Measurements from ENCODE around the gene PRRG1.
"Not testable (repeated sequence)": the region's sequence is repeated elsewhere in the genome, so short reads cannot be mapped to it uniquely, and the experiment has no call there.

PRRG1 gene

GRCh38 chrX:37349221-37350033 lies at the start of gene PRRG1:
Gene PRRG1 (plus strand): TSS chrX:37349364. CDS start chrX:37406250, 56,886 bp downstream.
- DNase-seq = no peak

- no peak for DNase-seq
These were observed 46.6 kb upstream of the PRRG1 start for GRCh38 chrX:37302569-37302968.

- not testable (repeated sequence) for DNase-seq
These were observed 43.9 kb upstream of the PRRG1 start for GRCh38 chrX:37305238-37305637.

GRCh38 chrX:37314531-37314930 lies 34.6 kb upstream of the PRRG1 start:
- no peak for DNase-seq

- DNase-seq = no peak
These were observed 33.5 kb upstream of the PRRG1 start for GRCh38 chrX:37315511-37316248.

GRCh38 chrX:37320541-37321203 lies 28.5 kb upstream of the PRRG1 start:
- DNase-seq = no peak

GRCh38 chrX:37330642-37331041 lies 18.5 kb upstream of the PRRG1 start:
- DNase-seq = no peak

GRCh38 chrX:37331546-37331945 lies 17.6 kb upstream of the PRRG1 start:
- DNase-seq = no peak

GRCh38 chrX:37332055-37332454 lies 17.1 kb upstream of the PRRG1 start:
- DNase-seq = no peak

GRCh38 chrX:37332987-37333658 lies 16.0 kb upstream of the PRRG1 start:
- no peak for DNase-seq

GRCh38 chrX:37347420-37347819 lies 1.7 kb upstream of the PRRG1 start:
- no peak for DNase-seq

GRCh38 chrX:37348231-37348970 lies 763 bp upstream of the PRRG1 start:
- DNase-seq = no peak

GRCh38 chrX:37348971-37349220 lies 268 bp upstream of the PRRG1 start:
- no peak for DNase-seq

GRCh38 chrX:37350034-37350365 lies 836 bp downstream of the PRRG1 start:
- DNase-seq = no peak

- DNase-seq = no peak
These were observed 4.5 kb downstream of the PRRG1 start for GRCh38 chrX:37353646-37354045.

- no peak for DNase-seq
These were observed 8.3 kb downstream of the PRRG1 start for GRCh38 chrX:37357436-37357835.

- DNase-seq = no peak
These were observed 12.4 kb downstream of the PRRG1 start for GRCh38 chrX:37361596-37361995.

GRCh38 chrX:37364666-37365065 lies 15.5 kb downstream of the PRRG1 start:
- no peak for DNase-seq

- no peak for DNase-seq
These were observed 18.8 kb downstream of the PRRG1 start for GRCh38 chrX:37367946-37368345.

- no peak for DNase-seq
These were observed 21.5 kb downstream of the PRRG1 start for GRCh38 chrX:37370499-37371141.

GRCh38 chrX:37371578-37371991 lies 22.4 kb downstream of the PRRG1 start:
- DNase-seq = no peak

- no peak for DNase-seq
These were observed 29.2 kb downstream of the PRRG1 start for GRCh38 chrX:37378404-37378803.

Data from DMS79 treated with DMSO at 0.1 percent for 48 hours (cell line).